GM19099 (cell line): Measurements from ENCODE around the gene ZDHHC14.

Source experiments
- POLR2A ChIP-seq: IDR thresholded peaks from 3 replicates; pipeline ENCODE4 v1.6.1; 2011; ENCODE audit warnings: low read depth; ENCODE audit not compliant: insufficient read length; ENCODE audit errors: extremely low read depth

Gene ZDHHC14

DNA sequence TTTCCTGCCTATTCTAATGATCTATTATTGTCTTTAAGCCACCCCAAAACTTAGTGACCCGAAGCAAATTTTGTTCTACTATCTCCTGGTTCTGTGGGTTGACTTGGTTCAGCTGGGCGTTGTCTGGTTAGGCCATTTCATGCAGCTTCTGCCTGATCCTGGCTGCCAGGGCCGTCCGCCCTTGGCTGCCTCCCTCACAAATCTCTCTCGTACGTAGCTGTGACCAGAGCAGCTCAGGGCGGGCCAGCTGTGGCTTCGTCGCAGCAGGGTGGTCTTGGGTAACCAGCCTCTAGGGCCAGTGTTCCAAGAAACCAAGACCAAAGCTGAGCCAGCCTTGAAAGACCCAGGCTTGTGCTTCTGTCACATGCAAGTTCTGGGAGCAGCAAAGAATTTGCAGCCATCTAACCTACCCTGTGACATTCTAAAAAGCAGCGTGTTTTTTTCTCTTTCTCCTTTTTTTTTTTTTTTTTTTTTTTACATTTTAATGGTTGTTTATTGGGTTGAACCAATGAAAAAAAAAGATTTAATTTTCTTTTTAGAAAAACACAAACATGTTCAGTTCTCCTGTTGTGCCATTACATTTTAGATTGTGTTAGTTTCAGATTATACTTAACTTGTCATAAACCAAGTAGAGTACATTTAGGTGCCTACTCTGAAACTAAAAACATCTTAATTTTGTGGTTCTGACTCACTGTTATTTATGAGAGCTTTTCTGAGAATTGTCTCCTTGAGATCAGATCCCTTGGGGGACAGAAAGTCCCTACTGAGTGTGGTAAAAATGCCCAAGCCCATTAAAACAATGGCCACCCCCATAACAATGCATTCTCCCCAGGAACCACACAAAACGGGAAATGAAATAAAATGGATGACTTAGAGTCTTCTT is 83.9 kb downstream of the ZDHHC14 start:
- TF ChIP-seq POLR2A, result no peak

- TF ChIP-seq POLR2A, result no peak
These were observed 85.3 kb downstream of the ZDHHC14 start for GRCh38 chr6:157466342-157466648.

- no peak for TF ChIP-seq POLR2A
These were observed 87.1 kb downstream of the ZDHHC14 start for GRCh38 chr6:157468054-157468453.

- no peak for TF ChIP-seq POLR2A
These were observed 87.6 kb downstream of the ZDHHC14 start for GRCh38 chr6:157468574-157468973.

- TF ChIP-seq POLR2A, result no peak
These were observed 88.4 kb downstream of the ZDHHC14 start for GRCh38 chr6:157469378-157469777.

DNA sequence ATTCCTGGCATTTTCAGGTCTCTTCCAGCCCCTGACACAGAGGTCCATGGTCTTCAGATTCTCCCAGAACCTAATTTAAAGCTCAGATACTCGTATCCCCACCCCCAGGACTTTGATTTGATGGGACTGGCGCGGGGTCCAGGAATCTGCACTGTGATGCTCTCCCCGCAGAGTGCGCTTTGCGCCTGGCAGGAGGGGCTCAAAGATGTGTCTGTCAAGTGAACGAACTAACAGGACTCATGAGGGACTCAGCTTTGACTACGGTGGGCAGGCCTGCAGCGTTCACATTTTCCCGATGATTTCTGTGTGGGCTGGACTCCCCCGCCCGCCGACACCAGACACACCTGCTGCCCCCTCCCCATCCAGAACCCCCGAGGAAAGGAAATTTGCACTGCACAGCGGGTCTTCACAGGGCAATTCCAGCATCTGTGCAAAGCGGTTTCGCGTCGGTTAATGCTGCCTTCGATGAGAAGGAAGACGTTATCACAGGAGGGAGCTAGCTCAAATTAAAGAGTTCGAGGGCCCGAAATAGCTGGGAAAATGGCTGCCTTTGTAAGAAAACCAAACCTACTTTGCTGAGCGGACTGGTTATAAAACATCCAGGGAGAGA is 90.2 kb downstream of the ZDHHC14 start:
- TF ChIP-seq POLR2A, result no peak

DNA sequence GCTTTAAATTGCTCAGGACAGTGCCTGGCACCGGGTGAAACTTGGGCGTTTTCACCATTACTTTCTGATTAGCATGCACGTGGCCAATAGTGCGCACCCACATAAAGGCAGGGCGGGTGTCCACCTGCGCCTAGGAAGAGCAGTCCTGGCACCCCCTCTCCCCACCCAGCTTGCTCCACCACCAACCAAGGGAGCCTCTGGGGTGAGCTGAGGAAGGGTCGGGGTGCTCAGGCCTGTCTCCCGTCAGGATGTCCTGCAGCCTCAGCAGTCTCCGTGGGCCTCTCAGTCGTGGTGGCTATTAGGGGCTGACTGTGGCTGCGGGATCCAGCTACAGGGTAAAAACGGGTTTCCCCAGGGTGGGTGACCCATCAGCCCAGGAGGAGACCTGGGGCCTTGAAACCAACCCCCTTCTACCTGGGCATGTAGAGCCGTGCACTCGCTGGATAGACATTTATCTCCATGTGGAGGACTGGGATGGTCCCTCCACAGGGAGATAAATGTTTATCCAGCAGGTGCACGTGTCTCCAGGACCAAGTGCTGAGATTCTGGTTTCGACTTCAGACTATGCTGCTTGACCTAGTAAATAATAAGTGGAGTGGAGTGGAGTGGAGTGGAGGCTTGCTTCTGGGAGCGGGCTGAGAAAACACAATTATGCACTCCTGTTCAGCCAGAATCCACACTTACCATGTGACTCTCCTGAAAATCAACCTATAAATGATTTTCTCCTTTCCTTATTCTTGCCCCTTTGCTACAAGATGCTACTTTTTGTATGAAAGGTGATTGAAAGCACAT is 91.1 kb downstream of the ZDHHC14 start:
- TF ChIP-seq POLR2A, result no peak

DNA sequence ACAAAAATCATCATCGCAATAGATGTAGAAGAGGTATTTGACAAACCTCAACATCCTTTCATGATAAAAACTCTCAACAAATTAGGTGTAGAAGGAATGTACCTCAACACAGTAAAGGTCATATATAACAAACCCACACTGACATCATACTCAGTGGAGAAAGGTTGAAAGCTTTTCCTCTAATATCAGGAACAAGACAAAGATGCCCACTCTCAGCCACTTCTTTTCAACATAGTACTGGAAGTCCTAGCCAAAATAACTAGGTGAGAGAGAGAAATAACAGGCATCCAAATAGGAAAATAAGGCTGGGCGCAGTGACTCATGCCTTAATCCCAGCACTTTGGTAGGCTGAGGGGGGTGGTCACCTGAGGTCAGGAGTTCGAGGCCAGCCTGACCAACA is 95.8 kb downstream of the ZDHHC14 start:
- TF ChIP-seq POLR2A, result no peak

GRCh38 chr6:157478926-157479325 is 97.9 kb downstream of the ZDHHC14 start:
- TF ChIP-seq POLR2A, result no peak

- TF ChIP-seq POLR2A, result no peak
These were observed 98.7 kb downstream of the ZDHHC14 start for GRCh38 chr6:157479464-157480303.

GRCh38 chr6:157481189-157481864 is 100.3 kb downstream of the ZDHHC14 start:
- TF ChIP-seq POLR2A, result no peak

- no peak for TF ChIP-seq POLR2A
These were observed 100.9 kb downstream of the ZDHHC14 start for GRCh38 chr6:157481865-157482249.

DNA sequence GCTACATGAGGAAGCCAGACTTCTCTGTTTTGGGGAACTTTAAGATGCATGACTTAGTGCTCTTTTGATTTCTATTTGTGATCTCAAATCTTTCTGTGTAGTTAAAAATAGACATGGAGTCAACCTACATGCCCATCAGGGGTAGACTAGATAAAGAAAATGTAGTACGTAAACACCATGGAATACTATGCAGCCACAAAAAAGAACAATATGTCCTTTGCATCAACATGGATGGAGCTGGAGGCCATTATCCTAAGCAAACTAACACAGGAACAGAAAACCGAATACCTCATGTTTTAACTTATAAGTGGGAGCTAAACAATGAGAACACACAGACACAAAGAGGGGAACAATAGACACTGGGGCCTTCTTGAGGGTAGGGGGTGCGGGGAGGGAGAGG is 102.8 kb downstream of the ZDHHC14 start:
- TF ChIP-seq POLR2A, result no peak

GRCh38 chr6:157484181-157484580 is 103.2 kb downstream of the ZDHHC14 start:
- no peak for TF ChIP-seq POLR2A
